DND-41 (cell line): ENCODE results near the gene SLC25A26.

ENCODE experiments used
- CTCF ChIP-seq: IDR thresholded peaks from 2 replicates; pipeline ENCODE4 v1.5.1; 2012; ENCODE audit warnings: borderline replicate concordance, low read length, moderate library complexity, mild to moderate bottlenecking; ENCODE audit not compliant: poor library complexity, severe bottlenecking; ENCODE audit errors: extremely low read depth
- EZH2 ChIP-seq: IDR thresholded peaks from 3 replicates; pipeline ENCODE4 v1.6.1; 2012; ENCODE audit warnings: borderline replicate concordance, low read depth, mild to moderate bottlenecking, moderate library complexity, low read length, inconsistent platforms; ENCODE audit not compliant: severe bottlenecking

- no peak for TF ChIP-seq CTCF
- TF ChIP-seq EZH2 = no peak
Observed at GRCh38 chr3:66198437-66199088, 22.2 kb upstream of the SLC25A26 start.
